Measurements from ENCODE around the gene SPRED3.
"Not testable (repeated sequence)": the region's sequence is repeated elsewhere in the genome, so short reads cannot be mapped to it uniquely, and the experiment has no call there.

- TF ChIP-seq ZNF274 (IDR thresholded peaks at IDR 0.05; ENCODE audit: low read depth, low read length); YY1 (IDR thresholded peaks at IDR 0.05; ENCODE audit: insufficient read depth, insufficient read length); SUZ12 (IDR thresholded peaks at IDR 0.05; ENCODE audit: extremely low read depth, insufficient read depth, insufficient read length): not testable (repeated sequence)
Observed at GRCh38 chr19:38410407-38410806, 21.9 kb downstream of the SPRED3 start.

Data from NT2/D1 (cell line).